Caki2 (cell line): Measurements from ENCODE around the gene BUB3. TPM values are rescaled to one million over a fixed set of nuclear protein-coding genes. Genes with fewer than 3 reads are reported as not detected.
"Not testable (repeated sequence)": the region's sequence is repeated elsewhere in the genome, so short reads cannot be mapped to it uniquely, and the experiment has no call there.

ENCODE experiments used
- DNase-seq: peaks from one replicate; pipeline ENCODE4 v3.0.0-alpha.2; 2015; ENCODE audit warnings: low read depth
- in situ Hi-C: cut with HindIII; loops from 2 replicates; pipeline ENCODE4 v1.10.0; 2016; ENCODE audit warnings: low sequenced_read_pairs, low pct_unique_long_range_greater_than_20kb, mixed read lengths
- total RNA-seq: library from RNA; depleted of rRNA; stranded (reverse); fragments of >200 nt; shearing (Covaris generic); gene quantifications from 2 replicates; pipeline ENCODE4 v1.2.3, GENCODE V29; 2014; ENCODE audit warnings: low replicate concordance

Gene BUB3
- total RNA-seq, 1 experiment from 2014 or later, result 181 TPM

- in situ Hi-C loops, result no loop called here
- DNase-seq, result no peak
These were observed 4.5 kb upstream of the BUB3 start for GRCh38 chr10:123149568-123150270.

GRCh38 chr10:123150271-123150985 is 3.8 kb upstream of the BUB3 start:
- no peak for DNase-seq
- in situ Hi-C loops, result no loop called here

GRCh38 chr10:123150986-123151736 is 3.0 kb upstream of the BUB3 start:
- no peak for DNase-seq
- in situ Hi-C loops, result no loop called here

DNA sequence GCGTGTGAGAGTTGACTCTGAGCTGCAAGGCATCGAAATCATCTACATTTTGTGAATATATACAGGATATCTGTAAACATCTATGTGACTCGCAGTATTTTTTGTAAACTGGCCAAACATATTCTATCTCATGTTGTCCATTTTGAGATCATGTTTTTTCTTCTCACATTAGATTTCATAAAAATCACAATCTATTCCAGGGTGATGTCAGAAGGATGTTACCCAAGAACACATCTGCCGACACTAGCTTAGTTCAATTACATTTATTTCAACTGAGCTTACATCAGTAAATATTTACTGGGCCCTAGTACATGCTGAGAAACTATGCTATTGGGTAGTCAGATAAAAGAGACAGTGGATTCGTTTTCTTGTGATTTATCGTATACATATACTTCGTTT is 2.5 kb upstream of the BUB3 start:
- no peak for DNase-seq
- in situ Hi-C loops, result no loop called here

DNA sequence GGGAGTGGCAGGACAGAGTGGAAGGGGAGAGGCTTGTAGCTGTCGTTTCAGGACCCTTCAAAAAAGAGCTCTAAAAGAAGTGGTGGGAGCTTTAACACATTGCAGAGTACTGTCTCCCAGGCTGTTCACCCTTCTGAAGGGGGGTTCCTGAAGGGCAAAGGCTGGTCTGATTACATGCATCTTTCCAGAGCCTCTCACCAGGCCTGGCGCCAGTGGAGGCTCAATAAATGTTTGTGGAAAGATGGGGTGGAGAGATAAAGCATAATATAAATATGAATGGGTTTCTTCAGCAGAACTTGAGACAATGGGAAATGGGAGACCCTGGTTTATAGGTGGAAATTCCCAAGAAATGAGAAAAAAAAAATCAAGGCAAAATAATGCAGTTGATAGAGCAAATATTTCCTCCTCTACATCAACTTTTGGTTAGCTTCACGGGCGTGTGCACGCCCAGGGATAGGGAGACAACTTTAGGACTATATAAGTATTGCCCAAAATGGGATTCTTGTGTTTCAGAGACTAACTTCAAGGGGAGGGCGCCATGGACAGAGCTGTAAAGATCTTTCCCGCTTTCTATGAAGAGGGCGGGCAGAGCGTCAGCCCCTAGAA is 613 bp upstream of the BUB3 start:
- in situ Hi-C loops, result no loop called here
- no peak for DNase-seq

GRCh38 chr10:123154711-123155505 is 706 bp downstream of the BUB3 start:
- DNase-seq, result peak; percentile 66
- in situ Hi-C loops, result no loop called here

DNA sequence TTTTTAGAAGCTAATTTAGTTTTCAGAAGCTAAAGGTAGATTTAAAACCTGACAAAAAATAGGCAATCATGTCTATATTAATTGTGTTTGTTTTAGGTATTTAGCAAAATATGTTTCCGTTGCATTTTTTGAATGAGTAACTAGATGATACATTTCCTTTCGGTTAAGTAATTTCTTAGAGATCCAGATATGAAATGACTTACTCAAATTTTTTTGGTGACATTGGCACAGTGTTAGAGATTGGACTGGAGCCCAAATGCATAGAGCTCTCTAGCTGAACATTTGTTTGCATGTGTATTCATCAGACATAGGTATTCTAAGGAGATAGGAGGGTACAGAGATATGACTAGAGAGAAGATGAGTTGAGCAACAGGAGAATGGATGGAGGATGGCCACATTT is 1.9 kb downstream of the BUB3 start:
- in situ Hi-C loops, result no loop called here
- no peak for DNase-seq

DNA sequence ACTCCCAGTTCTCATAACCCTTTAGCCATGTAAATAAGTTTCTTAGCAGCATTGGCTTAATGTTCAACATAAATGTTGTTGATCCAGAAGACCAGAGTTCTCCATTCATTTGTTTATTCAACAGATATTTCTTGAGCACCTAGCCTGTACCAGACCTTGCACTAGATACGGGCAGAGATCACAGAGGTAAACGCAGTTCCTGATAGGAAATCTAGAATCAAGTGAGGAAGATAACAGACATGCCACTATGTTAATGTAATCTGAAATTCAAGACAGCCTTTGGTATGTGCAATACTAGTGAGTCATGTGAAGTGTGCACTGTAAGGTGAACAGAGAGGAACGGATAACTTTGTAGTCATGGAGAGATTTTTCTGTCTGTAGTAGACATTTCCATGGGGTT is 3.0 kb downstream of the BUB3 start:
- DNase-seq, result peak; percentile 32
- in situ Hi-C loops, result no loop called here

- DNase-seq, result no peak
These were observed 4.5 kb downstream of the BUB3 start for GRCh38 chr10:123158682-123159081.

DNA sequence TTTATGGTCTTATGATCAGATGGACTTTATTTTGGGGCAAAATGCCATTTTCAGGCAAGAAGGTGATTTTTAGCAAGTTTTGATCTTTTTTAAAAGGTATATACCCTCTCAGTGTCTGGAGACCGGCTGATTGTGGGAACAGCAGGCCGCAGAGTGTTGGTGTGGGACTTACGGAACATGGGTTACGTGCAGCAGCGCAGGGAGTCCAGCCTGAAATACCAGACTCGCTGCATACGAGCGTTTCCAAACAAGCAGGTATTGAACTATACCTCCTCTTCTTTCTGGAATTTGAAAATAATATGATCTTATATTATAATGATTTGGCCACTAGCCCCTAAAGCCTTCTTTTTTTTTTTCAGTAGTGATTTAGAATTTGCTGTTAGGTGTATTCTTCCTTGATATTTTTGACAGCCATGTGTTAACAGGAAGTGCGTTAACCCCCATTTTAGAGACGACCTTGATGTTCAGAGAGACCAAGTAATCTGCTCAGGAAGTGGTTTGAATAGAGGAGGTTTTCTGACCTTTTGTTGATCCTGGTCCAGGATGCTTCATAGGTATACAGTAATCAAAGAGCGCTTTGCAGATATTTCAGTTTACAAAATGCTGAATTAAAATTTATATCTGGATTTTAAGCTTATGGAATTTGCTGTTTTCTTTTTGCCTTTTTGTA is 6.2 kb downstream of the BUB3 start:
- in situ Hi-C loops, result no loop called here
- DNase-seq, result no peak

More at GRCh38 chr10:123158682-123159081, 4.5 kb downstream of the BUB3 start:
- in situ Hi-C loops, result no loop called here

GRCh38 chr10:123164319-123164718 is 10.1 kb downstream of the BUB3 start:
- in situ Hi-C loops, result no loop called here
- no peak for DNase-seq

GRCh38 chr10:123165445-123166072 is 11.4 kb downstream of the BUB3 start:
- no peak for DNase-seq
- in situ Hi-C loops, result no loop called here

- peak; percentile 7 for DNase-seq
- in situ Hi-C loops, result no loop called here
These were observed 12.4 kb downstream of the BUB3 start for GRCh38 chr10:123166618-123167017.

- in situ Hi-C loops, result no loop called here
- no peak for DNase-seq
These were observed 16.8 kb downstream of the BUB3 start for GRCh38 chr10:123170961-123171360.

- in situ Hi-C loops, DNase-seq: not testable (repeated sequence)
These were observed 17.4 kb downstream of the BUB3 start for GRCh38 chr10:123171616-123172015.

- DNase-seq, result no peak
- in situ Hi-C loops, result no loop called here
These were observed 21.5 kb downstream of the BUB3 start for GRCh38 chr10:123175389-123176387.
